Neural crest cell (in vitro differentiated cells): Measurements from ENCODE around the gene ZNF385A. TPM values are rescaled to one million over a fixed set of nuclear protein-coding genes. Genes with fewer than 3 reads are reported as not detected.

Experiments
- DNase-seq: peaks from one replicate; pipeline ENCODE4 v3.0.0; 2021; ENCODE audit warnings: low read depth, mixed read lengths, low spot score
- H3K27ac Mint-ChIP-seq: one replicate; pipeline ENCODE4 v1.8.0; 2021; ENCODE audit warnings: mild to moderate bottlenecking, mixed read lengths; ENCODE audit not compliant: unreplicated experiment
- H3K27me3 Mint-ChIP-seq: 2 replicates; pipeline ENCODE4 v1.8.0; 2021; ENCODE audit warnings: low read depth, mild to moderate bottlenecking, mixed read lengths
- H3K36me3 Mint-ChIP-seq: 2 replicates; pipeline ENCODE4 v1.8.0; 2021; ENCODE audit warnings: low read depth, mild to moderate bottlenecking, mixed read lengths
- H3K4me1 Mint-ChIP-seq: 2 replicates; pipeline ENCODE4 v1.8.0; 2021; ENCODE audit warnings: mixed read lengths
- H3K4me3 Mint-ChIP-seq: one replicate; pipeline ENCODE4 v1.8.0; 2021; ENCODE audit warnings: mild to moderate bottlenecking, mixed read lengths
- H3K9me3 Mint-ChIP-seq: 2 replicates; pipeline ENCODE4 v1.8.0; 2021; ENCODE audit warnings: mixed read lengths
- total RNA-seq: library from RNA; stranded (reverse); gene quantifications from 2 replicates; pipeline ENCODE4 v1.2.1, GENCODE V29; 2021
- TF ChIP-seq, protein P1 (sequence below): fragments of 200-600 bp; sonication (generic); conservative IDR thresholded peaks from 2 replicates; pipeline ENCODE4 v1.5.0; 2021; ENCODE audit warnings: antibody characterized with exemption, mild to moderate bottlenecking

ZNF385A gene
- total RNA-seq, 1 donor from 2014 or later, result 20.3 TPM

DNA sequence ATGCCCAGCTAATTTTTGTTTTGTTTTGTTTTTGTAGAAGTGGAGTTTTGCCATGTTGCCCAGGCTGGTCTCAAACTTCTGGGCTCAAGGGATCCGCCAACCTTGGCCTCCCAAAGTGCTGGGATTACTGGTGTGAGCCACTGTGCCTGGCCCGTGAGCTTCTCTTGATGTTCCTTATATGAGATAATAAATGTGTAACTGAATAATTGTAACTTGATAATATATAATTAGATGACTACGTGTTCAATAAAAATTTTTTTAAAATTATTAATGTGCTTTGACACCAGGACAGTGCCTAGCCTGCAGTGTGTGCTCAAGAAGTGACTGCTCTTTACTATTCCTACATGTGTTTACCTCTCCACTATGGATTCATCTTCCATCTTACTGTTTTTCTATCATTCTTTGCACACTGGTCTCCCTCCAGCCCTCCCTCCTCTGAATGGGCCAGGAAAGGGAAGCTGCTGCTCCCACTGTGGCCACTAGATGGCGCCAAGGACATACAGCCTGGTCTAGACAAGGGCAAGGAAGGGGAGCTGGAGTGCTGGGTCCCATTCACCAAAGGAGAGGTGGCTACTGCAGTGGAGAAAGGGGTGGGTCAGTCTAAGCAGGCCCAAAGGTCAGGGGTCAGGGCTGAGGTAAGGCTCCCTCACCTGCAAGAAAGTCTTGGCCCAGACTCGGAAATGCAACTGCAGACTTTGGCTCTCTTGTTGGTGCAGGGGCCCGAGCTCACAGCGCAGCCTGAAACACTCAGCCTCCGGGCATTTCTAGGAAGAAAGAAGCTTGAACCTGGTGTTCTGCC is 14.7 kb upstream of the ZNF385A start:
- H3K27ac Mint-ChIP-seq, result no peak overlapping the region
- peak; percentile 98 for DNase-seq
- peaks cover 3% of the 10 kb centered on the region for H3K4me1 Mint-ChIP-seq
- peak overlapping the region; percentile 3 for H3K4me3 Mint-ChIP-seq
- H3K9me3 Mint-ChIP-seq, result no peaks in the 10 kb centered on the region
- H3K27me3 Mint-ChIP-seq, result no peaks in the 10 kb centered on the region
- TF ChIP-seq, protein P1, sequence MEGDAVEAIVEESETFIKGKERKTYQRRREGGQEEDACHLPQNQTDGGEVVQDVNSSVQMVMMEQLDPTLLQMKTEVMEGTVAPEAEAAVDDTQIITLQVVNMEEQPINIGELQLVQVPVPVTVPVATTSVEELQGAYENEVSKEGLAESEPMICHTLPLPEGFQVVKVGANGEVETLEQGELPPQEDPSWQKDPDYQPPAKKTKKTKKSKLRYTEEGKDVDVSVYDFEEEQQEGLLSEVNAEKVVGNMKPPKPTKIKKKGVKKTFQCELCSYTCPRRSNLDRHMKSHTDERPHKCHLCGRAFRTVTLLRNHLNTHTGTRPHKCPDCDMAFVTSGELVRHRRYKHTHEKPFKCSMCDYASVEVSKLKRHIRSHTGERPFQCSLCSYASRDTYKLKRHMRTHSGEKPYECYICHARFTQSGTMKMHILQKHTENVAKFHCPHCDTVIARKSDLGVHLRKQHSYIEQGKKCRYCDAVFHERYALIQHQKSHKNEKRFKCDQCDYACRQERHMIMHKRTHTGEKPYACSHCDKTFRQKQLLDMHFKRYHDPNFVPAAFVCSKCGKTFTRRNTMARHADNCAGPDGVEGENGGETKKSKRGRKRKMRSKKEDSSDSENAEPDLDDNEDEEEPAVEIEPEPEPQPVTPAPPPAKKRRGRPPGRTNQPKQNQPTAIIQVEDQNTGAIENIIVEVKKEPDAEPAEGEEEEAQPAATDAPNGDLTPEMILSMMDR, result peak; percentile 97
- peaks cover 4% of the 10 kb centered on the region for H3K36me3 Mint-ChIP-seq

DNA sequence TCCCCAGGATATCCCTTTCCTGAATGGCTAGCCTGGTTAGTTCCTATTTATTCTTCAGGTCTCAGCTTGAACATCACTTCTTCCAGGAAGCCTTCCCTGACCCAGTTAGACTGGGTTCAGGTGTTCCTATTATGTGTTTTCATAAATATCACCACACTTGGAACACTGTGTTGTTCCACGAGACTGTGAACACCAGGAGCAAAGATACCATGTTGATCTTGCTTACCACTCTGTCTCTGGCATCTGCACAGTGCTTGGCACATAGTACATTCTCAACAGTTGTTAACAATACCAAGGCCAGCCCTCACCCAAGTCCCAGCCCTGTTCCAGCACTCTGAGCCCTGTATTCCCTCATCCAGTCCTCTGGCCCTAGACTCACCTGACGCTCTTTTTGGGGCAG is 13.7 kb upstream of the ZNF385A start:
- Mint-ChIP-seq H3K27ac (no peak overlapping the region), H3K4me3 (no peak overlapping the region), H3K27me3 (peaks cover 3% of the 10 kb centered on the region), H3K36me3 (peaks cover 4% of the 10 kb centered on the region), H3K9me3 (no peaks in the 10 kb centered on the region), H3K4me1 (peaks cover 9% of the 10 kb centered on the region)
- DNase-seq, result no peak
- TF ChIP-seq, protein P1, result no peak

DNA sequence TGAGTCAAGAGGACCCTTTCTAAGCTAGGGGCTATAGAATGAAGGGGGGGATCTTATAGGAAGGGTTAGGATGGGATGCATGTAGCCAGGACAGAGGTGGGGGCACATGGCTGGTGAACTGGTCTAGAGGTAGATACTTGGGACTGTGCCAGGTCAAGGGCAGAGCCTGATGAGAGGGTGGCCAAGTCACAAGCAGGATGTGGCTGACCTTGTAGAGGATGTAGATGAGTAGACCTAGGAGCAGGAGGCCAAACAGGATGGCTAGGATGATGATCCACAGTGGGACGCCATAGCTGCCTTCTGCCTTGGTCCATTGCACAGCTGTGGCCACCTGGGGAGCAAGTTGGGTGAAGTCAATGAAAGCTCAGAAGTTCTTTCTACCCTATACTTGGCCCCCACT is 12.6 kb upstream of the ZNF385A start:
- no peak overlapping the region for H3K4me3 Mint-ChIP-seq
- H3K27me3 Mint-ChIP-seq, result peaks cover 3% of the 10 kb centered on the region
- H3K36me3 Mint-ChIP-seq, result peaks cover 2% of the 10 kb centered on the region
- DNase-seq, result no peak
- TF ChIP-seq, protein P1, result no peak
- no peak overlapping the region for H3K27ac Mint-ChIP-seq
- no peaks in the 10 kb centered on the region for H3K9me3 Mint-ChIP-seq
- peaks cover 9% of the 10 kb centered on the region for H3K4me1 Mint-ChIP-seq

DNA sequence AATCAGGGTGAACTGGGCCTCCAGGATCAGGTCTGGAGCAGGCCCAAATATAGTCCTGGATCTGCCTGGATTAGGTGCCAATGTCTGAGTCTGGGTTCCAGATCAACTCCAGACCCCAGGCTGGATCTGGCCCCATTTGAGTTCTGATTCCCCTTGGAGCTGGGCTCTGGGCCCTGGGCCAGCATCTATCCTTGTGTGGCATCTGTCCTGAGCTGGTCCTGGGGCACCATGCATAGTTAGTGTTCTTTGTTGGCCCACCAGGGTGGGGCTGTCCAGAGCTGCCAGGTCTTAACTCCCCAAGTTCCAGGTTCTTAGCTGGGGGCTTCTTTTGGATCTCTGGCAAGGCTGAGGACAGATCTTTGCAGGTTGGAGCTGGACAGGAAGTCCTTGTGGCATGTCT is 11.0 kb upstream of the ZNF385A start:
- DNase-seq, result no peak
- Mint-ChIP-seq H3K36me3 (peaks cover 2% of the 10 kb centered on the region), H3K4me1 (peaks cover 15% of the 10 kb centered on the region), H3K27ac (no peak overlapping the region), H3K9me3 (no peaks in the 10 kb centered on the region), H3K4me3 (no peak overlapping the region), H3K27me3 (peaks cover 3% of the 10 kb centered on the region)
- TF ChIP-seq, protein P1, result no peak

DNA sequence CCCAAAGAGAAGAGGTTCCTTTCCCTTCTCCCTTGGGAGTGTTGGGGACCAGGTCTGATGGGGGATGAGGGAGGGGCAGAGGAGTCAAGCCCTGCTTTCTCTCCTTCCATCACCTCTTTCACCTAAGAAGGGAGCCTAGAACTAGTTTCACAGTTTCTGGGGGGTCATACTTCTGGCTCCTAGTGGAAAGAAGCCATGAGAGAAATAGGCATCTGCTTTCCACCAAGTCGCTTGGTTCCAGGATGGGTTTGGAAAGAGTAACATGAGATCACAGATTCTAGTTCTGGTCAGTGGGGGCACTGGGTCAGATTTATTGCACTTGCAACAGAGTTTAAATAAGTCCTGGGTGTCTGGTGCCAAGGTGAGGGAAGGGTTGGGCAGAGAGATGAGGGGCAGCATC is 10.5 kb upstream of the ZNF385A start:
- TF ChIP-seq, protein P1, result no peak
- no peak for DNase-seq
- no peak overlapping the region for H3K4me3 Mint-ChIP-seq
- H3K4me1 Mint-ChIP-seq, result peaks cover 19% of the 10 kb centered on the region
- H3K9me3 Mint-ChIP-seq, result no peaks in the 10 kb centered on the region
- no peak overlapping the region for H3K27ac Mint-ChIP-seq
- peaks cover 2% of the 10 kb centered on the region for H3K36me3 Mint-ChIP-seq
- peaks cover 3% of the 10 kb centered on the region for H3K27me3 Mint-ChIP-seq
